SU-DHL-6 (cell line): Measurements from ENCODE around the gene RNF5.

Experiments used
- H2AFZ ChIP-seq: fragments of 200-600 bp; sonication (generic); 2 replicates; pipeline ENCODE4 v1.6.1; 2014; ENCODE audit warnings: low read depth, mild to moderate bottlenecking, moderate library complexity, mixed read lengths, antibody characterized with exemption, low read length; ENCODE audit not compliant: severe bottlenecking
- H3F3A ChIP-seq: fragments of 200-600 bp; shearing (Covaris generic); 2 replicates; pipeline ENCODE4 v1.6.0; 2016; ENCODE audit warnings: antibody characterized with exemption, mild to moderate bottlenecking; ENCODE audit not compliant: insufficient read depth
- H3K27ac ChIP-seq: fragments of 200-600 bp; sonication (generic); 2 replicates; pipeline ENCODE4 v1.5.1; 2016; ENCODE audit warnings: low read depth, mild to moderate bottlenecking, low read length, moderate library complexity, mixed read lengths
- H3K27me3 ChIP-seq: fragments of 200-600 bp; sonication (generic), shearing (Covaris generic); 2 replicates; pipeline ENCODE4 v1.6.0; 2014; ENCODE audit warnings: mild to moderate bottlenecking, low read length
- H3K36me3 ChIP-seq: fragments of 200-600 bp; sonication (generic); 2 replicates; pipeline ENCODE4 v1.6.1; 2014; ENCODE audit warnings: mild to moderate bottlenecking, low read length, mixed read lengths
- H3K4me2 ChIP-seq: fragments of 300-600, 200-600 bp; shearing (Covaris generic), sonication (generic); 2 replicates; pipeline ENCODE4 v1.6.0; 2014; ENCODE audit warnings: low read length, low read depth, mild to moderate bottlenecking; ENCODE audit not compliant: poor library complexity, severe bottlenecking
- H3K4me3 ChIP-seq: fragments of 200-600 bp; sonication (generic); 2 replicates; pipeline ENCODE4 v1.5.1; 2014; ENCODE audit warnings: antibody characterized with exemption, low read length, mild to moderate bottlenecking, mixed read lengths; ENCODE audit not compliant: insufficient read depth, poor library complexity, severe bottlenecking
- H3K79me2 ChIP-seq: fragments of 200-600 bp; sonication (generic); 2 replicates; pipeline ENCODE4 v1.6.1; 2014; ENCODE audit warnings: mild to moderate bottlenecking, low read length, moderate library complexity; ENCODE audit not compliant: insufficient read depth
- H3K9ac ChIP-seq: fragments of 200-600 bp; sonication (generic); 2 replicates; pipeline ENCODE4 v1.7.0; 2014; ENCODE audit warnings: mild to moderate bottlenecking, low read length
- H3K9me2 ChIP-seq: fragments of 200-600 bp; sonication (generic); replicated peaks from 2 replicates; pipeline ENCODE4 v1.6.1; 2014; ENCODE audit warnings: low read length; ENCODE audit not compliant: insufficient read depth
- H3K9me3 ChIP-seq: fragments of 200-600 bp; sonication (generic); 2 replicates; pipeline ENCODE4 v1.6.1; 2014; ENCODE audit warnings: low read length, mixed read lengths; ENCODE audit not compliant: insufficient read depth
- H4K20me1 ChIP-seq: fragments of 200-600 bp; sonication (generic); 2 replicates; pipeline ENCODE4 v1.6.1; 2014; ENCODE audit warnings: low read depth, mild to moderate bottlenecking, antibody characterized with exemption, low read length, moderate library complexity, mixed read lengths
- EZH2phosphoT487 ChIP-seq: fragments of 200-600 bp; sonication (generic), shearing (Covaris generic); conservative IDR thresholded peaks from 2 replicates; pipeline ENCODE4 v1.6.1; 2018; ENCODE audit warnings: mild to moderate bottlenecking, antibody characterized with exemption, low read length, moderate library complexity, mixed read lengths
- TF ChIP-seq, protein P1 (sequence below): fragments of 200-600 bp; sonication (generic); IDR thresholded peaks from one replicate; pipeline ENCODE4 v1.5.1; 2017; ENCODE audit warnings: antibody characterized with exemption, mild to moderate bottlenecking, low read length, moderate library complexity; ENCODE audit not compliant: insufficient read depth, poor library complexity, severe bottlenecking

Gene RNF5

GRCh38 chr6:32158052-32158451 lies 20.2 kb upstream of the RNF5 start:
- Histone ChIP-seq H3F3A (peaks cover 6% of the 10 kb centered on the region; the same call in 1 of the 2 replicates), H3K9ac (no peak overlapping the region), H3K27ac (no peak overlapping the region), H3K79me2 (no peaks in the 10 kb centered on the region), H3K4me3 (no peak overlapping the region), H3K9me2 (no peaks in the 10 kb centered on the region), H3K36me3 (0 out of 2 replicates have a peak, but pooled peaks cover 3% of the 10 kb centered on the region), H2AFZ (no peak overlapping the region), H4K20me1 (no peaks in the 10 kb centered on the region), H3K27me3 (no peaks in the 10 kb centered on the region), H3K4me2 (no peak overlapping the region), H3K9me3 (no peaks in the 10 kb centered on the region)
- TF ChIP-seq, protein P1, sequence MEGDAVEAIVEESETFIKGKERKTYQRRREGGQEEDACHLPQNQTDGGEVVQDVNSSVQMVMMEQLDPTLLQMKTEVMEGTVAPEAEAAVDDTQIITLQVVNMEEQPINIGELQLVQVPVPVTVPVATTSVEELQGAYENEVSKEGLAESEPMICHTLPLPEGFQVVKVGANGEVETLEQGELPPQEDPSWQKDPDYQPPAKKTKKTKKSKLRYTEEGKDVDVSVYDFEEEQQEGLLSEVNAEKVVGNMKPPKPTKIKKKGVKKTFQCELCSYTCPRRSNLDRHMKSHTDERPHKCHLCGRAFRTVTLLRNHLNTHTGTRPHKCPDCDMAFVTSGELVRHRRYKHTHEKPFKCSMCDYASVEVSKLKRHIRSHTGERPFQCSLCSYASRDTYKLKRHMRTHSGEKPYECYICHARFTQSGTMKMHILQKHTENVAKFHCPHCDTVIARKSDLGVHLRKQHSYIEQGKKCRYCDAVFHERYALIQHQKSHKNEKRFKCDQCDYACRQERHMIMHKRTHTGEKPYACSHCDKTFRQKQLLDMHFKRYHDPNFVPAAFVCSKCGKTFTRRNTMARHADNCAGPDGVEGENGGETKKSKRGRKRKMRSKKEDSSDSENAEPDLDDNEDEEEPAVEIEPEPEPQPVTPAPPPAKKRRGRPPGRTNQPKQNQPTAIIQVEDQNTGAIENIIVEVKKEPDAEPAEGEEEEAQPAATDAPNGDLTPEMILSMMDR, result no peak
- TF ChIP-seq EZH2phosphoT487, result no peak

DNA sequence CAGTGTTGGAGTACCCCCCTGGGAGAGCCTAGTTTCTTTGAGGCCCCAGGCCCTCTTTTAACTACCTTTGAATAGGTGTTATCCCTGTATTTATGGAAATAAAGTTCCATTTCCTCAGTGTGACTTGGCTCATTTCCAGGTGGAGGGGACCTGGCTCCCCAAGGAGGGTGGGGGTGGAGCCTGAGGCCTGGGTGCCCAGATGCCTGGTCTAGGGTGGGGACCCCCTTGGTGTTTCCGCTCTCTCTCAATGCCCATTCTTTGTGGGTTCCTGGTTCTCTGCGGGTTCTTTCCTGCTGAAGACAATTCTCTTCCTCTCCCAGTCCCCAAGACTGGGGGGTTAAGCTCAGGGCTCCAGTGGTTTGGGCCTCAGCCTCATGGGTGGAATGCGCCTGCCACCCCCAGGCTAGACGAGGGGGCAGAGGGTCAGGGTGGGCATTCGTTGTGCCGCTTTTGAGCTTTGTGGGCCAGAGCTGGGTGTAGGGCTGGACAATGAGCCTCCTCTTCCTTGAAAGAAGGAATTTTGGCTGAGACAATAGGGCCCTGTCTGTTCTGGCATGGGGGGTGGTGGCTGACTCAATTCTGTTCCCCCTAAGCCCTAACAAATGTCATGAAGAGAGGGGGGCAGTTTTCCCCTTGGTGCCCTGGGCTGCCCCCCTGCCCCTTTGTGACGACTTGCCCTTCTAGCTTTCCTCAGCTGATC lies 14.5 kb upstream of the RNF5 start:
- no peak overlapping the region for H3K27ac ChIP-seq
- no peaks in the 10 kb centered on the region for H3K36me3 ChIP-seq
- H3K4me2 ChIP-seq, result no peak overlapping the region
- no peaks in the 10 kb centered on the region for H3K9me2 ChIP-seq
- H3K27me3 ChIP-seq, result no peaks in the 10 kb centered on the region
- H3K79me2 ChIP-seq, result no peaks in the 10 kb centered on the region
- no peak overlapping the region for H3K9ac ChIP-seq
- H3F3A ChIP-seq, result no peaks in the 10 kb centered on the region
- no peaks in the 10 kb centered on the region for H3K9me3 ChIP-seq
- H3K4me3 ChIP-seq, result no peak overlapping the region
- TF ChIP-seq, protein P1, result no peak
- no peak for TF ChIP-seq EZH2phosphoT487
- H4K20me1 ChIP-seq, result no peaks in the 10 kb centered on the region
- no peak overlapping the region for H2AFZ ChIP-seq

- H3K4me3 ChIP-seq, result no peak within 1 kb of the TSS
- H4K20me1 ChIP-seq, result no peaks in the 10 kb centered on the region
- H3K27ac ChIP-seq, result no peak within 1 kb of the TSS
- H3K9ac ChIP-seq, result no peak within 1 kb of the TSS
- H3K27me3 ChIP-seq, result no peaks in the 10 kb centered on the region
- no peak within 1 kb of the TSS for H3K4me2 ChIP-seq
- no peak for TF ChIP-seq EZH2phosphoT487
- TF ChIP-seq, protein P1, result no peak
- H2AFZ ChIP-seq, result no peak within 1 kb of the TSS
- no peaks in the 10 kb centered on the region for H3K36me3 ChIP-seq
- no peaks in the 10 kb centered on the region for H3K79me2 ChIP-seq
- H3K9me2 ChIP-seq, result no peaks in the 10 kb centered on the region
- H3K9me3 ChIP-seq, result no peaks in the 10 kb centered on the region
- no peaks in the 10 kb centered on the region for H3F3A ChIP-seq
These were observed 13.9 kb upstream of the RNF5 start, which contains the start of gene EGFL8 for GRCh38 chr6:32164295-32164694. Gene EGFL8 (plus strand): TSS chr6:32164595. CDS start chr6:32166166, 1,571 bp downstream.
